Endothelial cell of umbilical vein (primary cell): Measurements from ENCODE around the gene GBP7. TPM values are rescaled to one million over a fixed set of nuclear protein-coding genes. Genes with fewer than 3 reads are reported as not detected.
A peak's percentile ranks its signal among the peaks of the same experiment; 100 is the strongest.

Source experiments
- BruUV-seq: library from RNA; stranded (reverse); fragments of 400-500 nt; replicated peaks from 2 replicates; lab custom pipeline; 2021; lab: Mats Ljungman, UMichigan
- CTCF ChIA-PET: fragments of 300-600, 350-600 bp; sonication (Branson Sonifier 250); formaldehyde crosslinking; loops from one replicate; lab custom pipeline; 2021; ENCODE audit warnings: antibody characterized with exemption, inconsistent platforms; lab: Charles Lee
- POLR2A ChIA-PET: fragments of 300-600, 350-600 bp; sonication (Branson Sonifier 250); formaldehyde crosslinking; loops from one replicate; lab custom pipeline; 2021; ENCODE audit warnings: antibody characterized with exemption, inconsistent platforms; lab: Charles Lee
- DNase-seq: peaks from one replicate; pipeline ENCODE4 v3.0.0-alpha.2; 2011; ENCODE audit warnings: low read depth, low spot score
- FAIRE-seq: peaks from 2 replicates; lab custom pipeline; 2011; peaks lifted over from hg19 to GRCh38; lab: Jason Lieb, UNC
- H2AFZ ChIP-seq: 2 replicates; pipeline ENCODE4 v1.6.0; 2012; ENCODE audit warnings: low read depth, low read length, control low read depth, inconsistent platforms
- H3K27ac ChIP-seq: 2 replicates; pipeline ENCODE4 v1.5.1; 2011; ENCODE audit warnings: low read depth, mild to moderate bottlenecking, control low read depth, low read length, moderate library complexity; ENCODE audit not compliant: insufficient read depth
- H3K27me3 ChIP-seq, 2 experiments: 2 replicates each; pipeline versions ENCODE4 v1.6.0 to v1.6.1; 2011; ENCODE audit warnings: low read length in 2 of 2, mixed read lengths in 1 of 2; ENCODE audit not compliant: control insufficient read depth in 2 of 2, insufficient read depth in 2 of 2
- H3K36me3 ChIP-seq, 2 experiments: 2 replicates in 1 of 2; 3 replicates in 1 of 2; pipeline ENCODE4 v1.5.1; 2011; ENCODE audit warnings: low read length in 2 of 2, mild to moderate bottlenecking in 1 of 2, moderate library complexity in 1 of 2; ENCODE audit not compliant: control insufficient read depth in 2 of 2, insufficient read depth in 2 of 2; ENCODE audit errors: extremely low read depth in 1 of 2
- H3K4me1 ChIP-seq: 3 replicates; pipeline ENCODE4 v1.5.1; 2011; ENCODE audit warnings: mild to moderate bottlenecking, low read length; ENCODE audit not compliant: control insufficient read depth, insufficient read depth; ENCODE audit errors: extremely low read depth
- H3K4me2 ChIP-seq: 2 replicates; pipeline ENCODE4 v1.6.1; 2011; ENCODE audit warnings: low read length, control low read depth, mixed read lengths; ENCODE audit not compliant: insufficient read depth
- H3K4me3 ChIP-seq, 3 experiments: fragments of 200-600 bp in 1 of 3; sonication (generic), shearing (Covaris generic) in 1 of 3; replicated peaks in 1 of 3; 2 replicates each; pipeline ENCODE4 v1.5.1; 2011 to 2016; ENCODE audit warnings: control low read depth in 3 of 3, low read length in 3 of 3, mild to moderate bottlenecking in 2 of 3, inconsistent platforms in 1 of 3, low read depth in 1 of 3, moderate library complexity in 1 of 3; ENCODE audit not compliant: insufficient read depth in 1 of 3
- H3K79me2 ChIP-seq: 2 replicates; pipeline ENCODE4 v1.6.0; 2012; ENCODE audit warnings: low read length, inconsistent platforms; ENCODE audit not compliant: control insufficient read depth, insufficient read depth
- H3K9ac ChIP-seq: replicated peaks from 2 replicates; pipeline ENCODE3; 2011; ENCODE audit warnings: low read length, control low read depth; ENCODE audit not compliant: insufficient read depth; ENCODE audit errors: extremely low read depth
- H3K9me1 ChIP-seq: replicated peaks from 3 replicates; pipeline ENCODE4 v1.6.0; 2011; ENCODE audit warnings: mild to moderate bottlenecking, low read length; ENCODE audit not compliant: control insufficient read depth, insufficient read depth; ENCODE audit errors: extremely low read depth
- H3K9me3 ChIP-seq: replicated peaks from 2 replicates; pipeline ENCODE4 v1.5.1; 2012; ENCODE audit warnings: low read length, inconsistent platforms; ENCODE audit not compliant: control insufficient read depth, insufficient read depth
- H4K20me1 ChIP-seq: replicated peaks from 2 replicates; pipeline ENCODE3; 2011; ENCODE audit warnings: mild to moderate bottlenecking, low read length; ENCODE audit not compliant: control insufficient read depth, insufficient read depth; ENCODE audit errors: extremely low read depth
- CTCF ChIP-seq, 2 donors: IDR thresholded peaks; 1 replicate in 1 of 2; 2 replicates in 1 of 2; pipeline ENCODE4 v1.5.1; 2011; ENCODE audit warnings: low read length in 2 of 2, mild to moderate bottlenecking in 2 of 2, moderate library complexity in 2 of 2, control low read depth in 1 of 2, inconsistent platforms in 1 of 2, low read depth in 1 of 2; ENCODE audit not compliant: insufficient read depth in 1 of 2; ENCODE audit errors: extremely low read depth in 1 of 2
- EZH2 ChIP-seq: IDR thresholded peaks from 2 replicates; pipeline ENCODE4 v1.6.1; 2012; ENCODE audit warnings: borderline replicate concordance, low read depth, mild to moderate bottlenecking, moderate library complexity, low read length, inconsistent platforms; ENCODE audit not compliant: severe bottlenecking
- GATA2 ChIP-seq: IDR thresholded peaks from 2 replicates; pipeline ENCODE4 v1.7.0; 2011; ENCODE audit warnings: low read depth, mild to moderate bottlenecking, moderate library complexity, mixed read lengths, low read length; ENCODE audit not compliant: insufficient read length, insufficient read depth
- dilution Hi-C: fragments of 300-500 bp; cut with MboI; formaldehyde crosslinking; loops from one replicate; pipeline ENCODE4 v1.15.0; 2019; ENCODE audit warnings: low sequenced_read_pairs; ENCODE audit not compliant: extremely low pct_ligation_motif_present
- intact Hi-C: fragments of 100-400 bp; cut with micrococcal nuclease; formaldehyde crosslinking; loops from one replicate; pipeline ENCODE4 v1.10.0; 2022
- polyA plus RNA-seq, 4 experiments: library from polyadenylated mRNA; depleted of rRNA in 3 of 4; stranded (reverse) in 3 of 4; unstranded in 1 of 4; fragments of >200 nt; gene quantifications; 2 replicates each; pipeline versions ENCODE4 v1.2.1 to v1.2.3, GENCODE V29; 2011 to 2012; ENCODE audit warnings: missing spikeins in 1 of 4
- total RNA-seq: library from RNA; stranded (reverse); gene quantifications from 2 replicates; pipeline ENCODE4 v1.2.3, GENCODE V29; 2021

Gene GBP7
- total and polyA plus RNA-seq, 2 donors (not counting 3 experiments of a cell fraction or from before 2014, with no cell fraction given) = not detected

GRCh38 chr1:89085781-89086180 is 90.0 kb downstream of the GBP7 start:
- Histone ChIP-seq H3K9me3 (no peaks in the 10 kb centered on the region), H3K4me3 (no peak overlapping the region), H3K27ac (no peak overlapping the region), H3K27me3 (peaks cover 0 to 3% of the 10 kb centered on the region in 2 experiments), H3K79me2 (no peaks in the 10 kb centered on the region), H3K4me1 (no peaks in the 10 kb centered on the region), H4K20me1 (no peaks in the 10 kb centered on the region), H3K9me1 (no peaks in the 10 kb centered on the region), H3K9ac (no peak overlapping the region), H3K36me3 (no peaks in the 10 kb centered on the region), H2AFZ (no peak overlapping the region), H3K4me2 (no peak overlapping the region)
- peak; percentile 67 for DNase-seq
- dilution Hi-C loops (no loop called here), intact Hi-C loops (loop anchor here (1.0 to 5.0 kb wide), 3 partner anchors 113 to 370 kb away; no protein-coding TSS in a partner anchor)
- peak; percentile 85 for FAIRE-seq
- TF ChIP-seq GATA2 (no peak), EZH2 (no peak), CTCF (IDR thresholded peaks at IDR 0.05; ENCODE audit: extremely low read depth in 1 of 2, insufficient read depth in 1 of 2, low read depth in 1 of 2, low read length in 2 of 2) (peak in 1 of 2 donors; percentile 74)
- ChIA-PET CTCF (interaction anchor here (0.5 to 2.1 kb wide), 48 partner anchors 10 to 513 kb away, joined by 3 to 127 read pairs (median 5); partner anchors contain the start of genes GBP1, GBP2, GBP3 and GBP4), POLR2A (interaction anchor here (0.7 kb wide), 1 partner anchor 203 kb away, joined by 3 read pairs; no protein-coding TSS in a partner anchor)
- BruUV-seq = no TSS peak

Other genes starting within 250 kb of the GBP7 start
- gene KYAT3, start 183.4 kb downstream of the GBP7 start, total RNA-seq = 18.1 and 21.1 TPM in 2 replicates
- 7.0 and 8.0 TPM in 2 replicates for gene KYAT3, start 183.4 kb downstream of the GBP7 start, polyA plus RNA-seq
- gene RBMXL1, start 183.4 kb downstream of the GBP7 start, total RNA-seq = 7.6 and 9.9 TPM in 2 replicates
- 2.5 and 2.9 TPM in 2 replicates for gene RBMXL1, start 183.4 kb downstream of the GBP7 start, polyA plus RNA-seq
- gene GBP3, start 153.1 kb downstream of the GBP7 start, total RNA-seq = 7.3 and 12.7 TPM in 2 replicates
- gene GBP3, start 153.1 kb downstream of the GBP7 start, polyA plus RNA-seq = 4.8 and 5.7 TPM in 2 replicates
- 17.8 and 28.0 TPM in 2 replicates for gene GBP1, start 110.8 kb downstream of the GBP7 start, total RNA-seq
- 9.8 and 11.6 TPM in 2 replicates for gene GBP1, start 110.8 kb downstream of the GBP7 start, polyA plus RNA-seq
- gene GBP2, start 49.9 kb downstream of the GBP7 start, total RNA-seq = 19.4 and 30.2 TPM in 2 replicates
- gene GBP2, start 49.9 kb downstream of the GBP7 start, polyA plus RNA-seq = 13.1 TPM in 2 replicates
- gene GBP4, start 22.9 kb upstream of the GBP7 start, total RNA-seq = 1.7 and 7.6 TPM in 2 replicates
- 1.7 and 1.9 TPM in 2 replicates for gene GBP4, start 22.9 kb upstream of the GBP7 start, polyA plus RNA-seq
- gene GBP5, start 96.9 kb upstream of the GBP7 start, total RNA-seq = 0.31 TPM in 1 of 2 replicates, not detected in the other
- not detected in 2 replicates for gene GBP5, start 96.9 kb upstream of the GBP7 start, polyA plus RNA-seq
- gene GBP6, start 188.1 kb upstream of the GBP7 start, total RNA-seq = not detected in 2 replicates
- not detected in 2 replicates for gene GBP6, start 188.1 kb upstream of the GBP7 start, polyA plus RNA-seq